Neuronal stem cell (in vitro differentiated cells): ENCODE results near the gene CYP4A22.

Source experiments
- DNase-seq: peaks from one replicate; pipeline ENCODE4 v3.0.0-alpha.2; 2013; ENCODE audit warnings: low spot score
- H2AFZ ChIP-seq: one replicate; pipeline ENCODE4 v1.6.1; 2013; ENCODE audit warnings: mild to moderate bottlenecking, low read length, inconsistent platforms
- H2AK5ac ChIP-seq: 2 replicates; pipeline ENCODE4 v1.6.1; 2013; ENCODE audit warnings: low read depth, mild to moderate bottlenecking, inconsistent platforms, low read length, moderate library complexity, mixed read lengths
- H2BK120ac ChIP-seq: 2 replicates; pipeline ENCODE4 v1.6.1; 2013; ENCODE audit warnings: low read depth, mild to moderate bottlenecking, inconsistent platforms, low read length, moderate library complexity, mixed read lengths
- H2BK12ac ChIP-seq: one replicate; pipeline ENCODE4 v1.6.1; 2013; ENCODE audit warnings: low read length, inconsistent platforms
- H2BK15ac ChIP-seq: 2 replicates; pipeline ENCODE4 v1.6.1; 2013; ENCODE audit warnings: mild to moderate bottlenecking, low read length, inconsistent platforms, mixed read lengths
- H2BK5ac ChIP-seq: one replicate; pipeline ENCODE4 v1.6.1; 2013; ENCODE audit warnings: inconsistent platforms, mild to moderate bottlenecking, low read length, moderate library complexity
- H3K14ac ChIP-seq: one replicate; pipeline ENCODE4 v1.6.1; 2013; ENCODE audit warnings: low read length, inconsistent platforms
- H3K18ac ChIP-seq: 2 replicates; pipeline ENCODE4 v1.6.1; 2013; ENCODE audit warnings: low read length, inconsistent platforms
- H3K23ac ChIP-seq: 2 replicates; pipeline ENCODE4 v1.6.1; 2013; ENCODE audit warnings: low read depth, mild to moderate bottlenecking, mixed read lengths, low read length, inconsistent platforms; ENCODE audit not compliant: poor library complexity
- H3K27ac ChIP-seq: replicated peaks from 3 replicates; pipeline ENCODE4 v1.5.1; 2013; ENCODE audit warnings: low read length, inconsistent platforms
- H3K27me3 ChIP-seq, 3 experiments: 2 replicates each; pipeline ENCODE4 v1.6.1; 2013; ENCODE audit warnings: low read length in 3 of 3, mild to moderate bottlenecking in 2 of 3, inconsistent platforms in 1 of 3, low read depth in 1 of 3, mixed read lengths in 1 of 3, moderate library complexity in 1 of 3; ENCODE audit not compliant: control insufficient read depth in 3 of 3, insufficient read depth in 3 of 3
- H3K36me3 ChIP-seq, 2 donors: replicated peaks in 1 of 2; 2 replicates each; pipeline ENCODE4 v1.6.1; 2013; ENCODE audit warnings: low read length in 2 of 2; ENCODE audit not compliant: control insufficient read depth in 2 of 2, insufficient read depth in 2 of 2
- H3K4ac ChIP-seq: 2 replicates; pipeline ENCODE4 v1.6.1; 2013; ENCODE audit warnings: inconsistent platforms, mild to moderate bottlenecking, low read length, moderate library complexity
- H3K4me1 ChIP-seq, 2 donors: 1 replicate in 1 of 2; 2 replicates in 1 of 2; pipeline ENCODE4 v1.6.1; 2013; ENCODE audit warnings: low read length in 2 of 2, low read depth in 1 of 2; ENCODE audit not compliant: control insufficient read depth in 2 of 2, insufficient read depth in 1 of 2
- H3K4me2 ChIP-seq: one replicate; pipeline ENCODE4 v1.6.1; 2013; ENCODE audit warnings: mild to moderate bottlenecking, low read length, inconsistent platforms; ENCODE audit not compliant: insufficient read depth, poor library complexity, severe bottlenecking
- H3K4me3 ChIP-seq, 2 donors: 2 replicates each; pipeline ENCODE4 v1.5.1; 2013; ENCODE audit warnings: low read length in 2 of 2, mild to moderate bottlenecking in 2 of 2, inconsistent platforms in 1 of 2, moderate library complexity in 1 of 2
- H3K79me1 ChIP-seq: one replicate; pipeline ENCODE4 v1.6.1; 2013; ENCODE audit warnings: low read depth, mild to moderate bottlenecking, inconsistent platforms, low read length, moderate library complexity
- H3K9ac ChIP-seq: one replicate; pipeline ENCODE4 v1.6.1; 2013; ENCODE audit warnings: mild to moderate bottlenecking, low read depth, low read length, inconsistent platforms; ENCODE audit not compliant: poor library complexity
- H3K9me3 ChIP-seq, 2 donors: replicated peaks in 1 of 2; 2 replicates each; pipeline versions ENCODE3 to v1.6.1; 2013; ENCODE audit warnings: low read length in 2 of 2, mild to moderate bottlenecking in 2 of 2, inconsistent platforms in 1 of 2, low read depth in 1 of 2, mixed read lengths in 1 of 2, moderate library complexity in 1 of 2; ENCODE audit not compliant: control insufficient read depth in 2 of 2, insufficient read depth in 1 of 2
- H4K8ac ChIP-seq: one replicate; pipeline ENCODE4 v1.6.1; 2013; ENCODE audit warnings: low read depth, mild to moderate bottlenecking, inconsistent platforms, low read length, moderate library complexity
- H4K91ac ChIP-seq: one replicate; pipeline ENCODE4 v1.6.1; 2013; ENCODE audit warnings: low read length, low read depth, mild to moderate bottlenecking, inconsistent platforms; ENCODE audit not compliant: poor library complexity
- WGBS, 2 donors: extraction: QIAGEN DNeasy Blood & Tissue Kit; methylation state at CpG; one replicate each; pipeline ENCODE4 v1.1.7; 2013; ENCODE audit warnings: missing lambda C conversion rate in 2 of 2, mixed read lengths in 1 of 2; ENCODE audit not compliant: insufficient read length in 2 of 2, insufficient replicate concordance in 1 of 2; ENCODE audit errors: extremely low coverage in 2 of 2; 5-methylcytosine and 5-hydroxymethylcytosine counted together

The CYP4A22 gene

DNA sequence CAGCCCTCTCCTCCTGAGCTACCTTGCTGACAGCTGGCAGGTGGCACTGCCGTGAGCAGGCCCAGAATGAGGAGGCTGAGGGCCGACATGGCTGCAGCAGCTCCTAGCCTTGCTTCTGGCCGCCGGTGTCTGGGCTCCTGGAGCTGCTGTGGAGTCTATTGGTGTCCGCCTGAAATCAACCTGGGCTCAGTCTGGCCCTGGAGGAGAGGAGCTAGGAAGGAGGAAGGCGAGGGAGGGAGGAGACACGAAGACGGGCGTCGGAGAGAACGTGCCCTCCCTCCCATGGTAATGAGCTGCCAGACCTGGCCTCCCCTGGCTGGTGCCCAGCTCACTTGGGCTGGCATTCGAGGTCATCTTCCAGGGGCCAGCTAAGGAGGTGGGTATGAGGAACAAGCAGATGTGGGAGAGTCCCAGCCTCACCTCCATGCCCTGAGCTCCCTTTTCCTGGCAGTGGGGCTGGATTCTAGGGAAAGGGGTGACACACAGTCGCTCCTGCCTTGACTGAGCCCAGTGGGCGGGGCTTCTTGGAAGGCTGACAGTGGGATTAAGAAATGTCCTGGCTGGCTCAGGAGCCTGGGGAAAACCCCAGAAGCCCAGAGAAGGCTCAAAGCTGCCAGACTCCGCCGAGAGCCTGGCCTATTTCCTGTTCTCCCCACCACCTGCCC lies 52.7 kb downstream of the CYP4A22 start, which contains the start of gene PDZK1IP1:
TSS of gene PDZK1IP1 (minus strand) at position 193 of the 665 bp plus-strand sequence. CDS start at position 89, 104 bp downstream.
- Histone ChIP-seq H3K14ac (peak within 1 kb of the TSS; percentile 40), H2BK5ac (no peak within 1 kb of the TSS), H3K27ac (no peak within 1 kb of the TSS), H2BK120ac (no peak within 1 kb of the TSS), H3K36me3 (no peaks in the 10 kb centered on the region), H3K23ac (peak within 1 kb of the TSS; percentile 39), H3K4me2 (no peak within 1 kb of the TSS), H3K9ac (no peak within 1 kb of the TSS), H4K91ac (no peak within 1 kb of the TSS), H3K18ac (peak within 1 kb of the TSS; percentile 23), H2BK12ac (no peak within 1 kb of the TSS), H3K79me1 (no peaks in the 10 kb centered on the region), H3K4me1 (peaks cover 6% of the 10 kb centered on the region in 2 donors), H3K9me3 (no peaks in the 10 kb centered on the region), H3K4ac (no peak within 1 kb of the TSS), H2AFZ (no peak within 1 kb of the TSS), H4K8ac (no peak within 1 kb of the TSS), H3K4me3 (no peak within 1 kb of the TSS), H3K27me3 (peaks cover 0 to 18% (median 0%) of the 10 kb centered on the region in 3 experiments), H2BK15ac (peak within 1 kb of the TSS; percentile 20), H2AK5ac (peak within 1 kb of the TSS; percentile 53)
- no CpG with 5 or more reads among the region's 16 CpGs for WGBS, 2 donors
- DNase-seq = no peak

DNA sequence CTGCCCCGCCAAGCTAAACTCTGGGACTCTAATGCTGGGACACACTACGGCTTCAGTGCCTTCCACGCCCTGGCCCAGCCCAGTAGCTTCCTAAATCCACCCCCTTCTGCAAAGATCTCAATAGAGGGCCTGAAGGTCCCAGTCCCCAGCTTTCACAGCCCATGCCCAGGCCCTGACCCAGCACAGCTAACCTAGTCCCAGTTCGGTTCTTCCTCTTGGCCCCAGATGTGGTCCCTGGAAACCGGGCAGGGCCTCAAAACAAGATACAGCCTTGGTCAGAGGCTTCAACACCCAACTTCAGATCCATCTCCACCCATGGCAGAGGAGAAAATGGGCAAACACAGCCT lies 53.2 kb downstream of the CYP4A22 start:
- Histone ChIP-seq H3K27me3 (peaks cover 0 to 18% (median 0%) of the 10 kb centered on the region in 3 experiments), H3K4me3 (no peak overlapping the region), H2AK5ac (peak overlapping the region; percentile 53), H3K4me1 (peaks cover 6% of the 10 kb centered on the region in 2 donors), H3K23ac (peak overlapping the region; percentile 39), H2BK120ac (no peak overlapping the region), H3K27ac (no peak overlapping the region), H2AFZ (no peak overlapping the region), H3K18ac (no peak overlapping the region), H2BK15ac (peak overlapping the region; percentile 20), H3K4ac (no peak overlapping the region), H3K4me2 (no peak overlapping the region), H2BK12ac (no peak overlapping the region), H3K79me1 (no peaks in the 10 kb centered on the region), H3K9ac (no peak overlapping the region), H4K91ac (no peak overlapping the region), H3K9me3 (no peaks in the 10 kb centered on the region), H3K14ac (no peak overlapping the region), H3K36me3 (no peaks in the 10 kb centered on the region), H4K8ac (no peak overlapping the region), H2BK5ac (no peak overlapping the region)
- no peak for DNase-seq
- no CpG with 5 or more reads among the region's 5 CpGs for WGBS, 2 donors

DNA sequence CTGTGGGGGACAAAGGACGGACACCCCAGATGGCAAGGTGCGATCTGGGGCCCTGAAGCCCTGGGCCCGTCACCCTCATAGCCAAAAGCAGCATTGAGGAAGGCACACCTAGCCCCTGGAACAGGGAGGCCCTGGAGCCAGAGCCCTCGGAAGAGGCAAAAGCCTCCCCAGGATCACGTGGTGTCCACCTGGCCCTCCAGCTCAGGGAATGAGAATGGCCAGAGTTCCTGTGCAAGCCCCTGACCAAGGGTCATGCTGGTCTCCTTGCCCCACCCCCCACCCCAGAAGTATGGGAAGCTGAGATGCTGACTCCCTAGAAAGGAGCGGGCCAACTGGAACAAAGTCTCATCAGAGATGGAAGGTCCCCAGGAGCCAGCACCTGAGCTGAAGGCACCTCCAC lies 53.6 kb downstream of the CYP4A22 start:
- peak overlapping the region; percentile 39 for H3K23ac ChIP-seq
- H2AK5ac ChIP-seq = peak overlapping the region; percentile 53
- no peak overlapping the region for H3K4me3 ChIP-seq
- H3K18ac ChIP-seq = no peak overlapping the region
- peaks cover 6% of the 10 kb centered on the region in 2 donors for H3K4me1 ChIP-seq
- no peak overlapping the region for H2BK12ac ChIP-seq
- no peak overlapping the region for H2BK120ac ChIP-seq
- peak overlapping the region; percentile 20 for H2BK15ac ChIP-seq
- H3K4me2 ChIP-seq = no peak overlapping the region
- no CpG with 5 or more reads among the region's 6 CpGs for WGBS, 2 donors
- peaks cover 0 to 18% (median 0%) of the 10 kb centered on the region in 3 experiments for H3K27me3 ChIP-seq
- no peak overlapping the region for H3K9ac ChIP-seq
- no peaks in the 10 kb centered on the region for H3K9me3 ChIP-seq
- DNase-seq = no peak
- no peaks in the 10 kb centered on the region for H3K36me3 ChIP-seq
- H3K4ac ChIP-seq = no peak overlapping the region
- no peak overlapping the region for H3K27ac ChIP-seq
- peak overlapping the region; percentile 40 for H3K14ac ChIP-seq
- no peak overlapping the region for H2AFZ ChIP-seq
- H2BK5ac ChIP-seq = no peak overlapping the region
- no peaks in the 10 kb centered on the region for H3K79me1 ChIP-seq
- H4K91ac ChIP-seq = no peak overlapping the region
- no peak overlapping the region for H4K8ac ChIP-seq

DNA sequence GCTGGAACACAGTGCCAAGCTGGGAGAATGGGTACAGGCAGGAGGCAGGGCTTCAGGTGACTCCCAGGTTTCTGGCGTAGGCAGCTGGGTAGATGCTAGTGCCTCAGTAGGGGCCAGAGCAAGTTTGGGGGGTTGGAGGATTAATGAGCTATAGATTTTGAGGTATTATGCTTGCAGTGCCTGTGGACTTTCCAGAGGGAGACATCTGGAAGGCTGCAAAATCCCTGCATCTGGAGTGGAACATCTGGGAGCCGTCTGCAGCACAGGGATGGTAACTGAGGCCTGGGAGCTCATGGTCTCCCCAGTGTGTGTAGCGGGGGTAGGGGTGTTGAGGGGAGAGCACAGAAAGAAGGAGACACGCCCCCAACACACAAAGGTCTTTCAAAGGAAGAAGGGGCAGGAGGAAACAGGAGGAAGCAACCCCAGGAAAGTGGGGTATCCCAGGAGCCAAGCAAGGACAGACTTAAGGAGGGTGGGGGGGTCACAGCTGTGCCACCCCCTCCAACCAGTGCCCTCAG lies 54.8 kb downstream of the CYP4A22 start:
- Histone ChIP-seq H3K36me3 (no peaks in the 10 kb centered on the region), H2BK5ac (no peak overlapping the region), H3K27ac (no peak overlapping the region), H2BK15ac (no peak overlapping the region), H3K23ac (no peak overlapping the region), H3K27me3 (peaks cover 0 to 16% (median 0%) of the 10 kb centered on the region in 3 experiments), H3K4me2 (no peak overlapping the region), H3K4me1 (peaks cover 6% of the 10 kb centered on the region in 2 donors), H3K4me3 (no peak overlapping the region), H3K18ac (no peak overlapping the region), H3K79me1 (no peaks in the 10 kb centered on the region), H3K9me3 (no peaks in the 10 kb centered on the region), H2AK5ac (no peak overlapping the region), H3K4ac (no peak overlapping the region), H2AFZ (peak overlapping the region; percentile 80), H2BK120ac (no peak overlapping the region), H3K9ac (no peak overlapping the region), H2BK12ac (no peak overlapping the region), H4K8ac (no peak overlapping the region), H3K14ac (no peak overlapping the region), H4K91ac (no peak overlapping the region)
- no CpG with 5 or more reads among the region's 4 CpGs for WGBS, 2 donors
- no peak for DNase-seq
